IPS-20b (cell line): ENCODE measurements around the gene TGFBR3L.
"Not testable (repeated sequence)": the region's sequence is repeated elsewhere in the genome, so short reads cannot be mapped to it uniquely, and the experiment has no call there.

ENCODE experiments used
- H3K27ac ChIP-seq: one replicate; pipeline ENCODE4 v1.5.1; 2013; ENCODE audit warnings: low read length
- H3K27me3 ChIP-seq: 2 replicates; pipeline ENCODE4 v1.6.1; 2013; ENCODE audit warnings: mild to moderate bottlenecking, low read length, inconsistent platforms; ENCODE audit not compliant: insufficient read depth
- H3K36me3 ChIP-seq: 2 replicates; pipeline ENCODE4 v1.6.1; 2013; ENCODE audit warnings: low read depth, mild to moderate bottlenecking, inconsistent platforms, low read length, moderate library complexity; ENCODE audit not compliant: insufficient read depth
- H3K4me1 ChIP-seq: 2 replicates; pipeline ENCODE4 v1.6.1; 2013; ENCODE audit warnings: mild to moderate bottlenecking, control low read depth, inconsistent platforms, low read length, moderate library complexity; ENCODE audit not compliant: insufficient read depth
- H3K4me3 ChIP-seq: 2 replicates; pipeline ENCODE4 v1.5.1; 2013; ENCODE audit warnings: mild to moderate bottlenecking, low read length, inconsistent platforms
- H3K9ac ChIP-seq: 2 replicates; pipeline ENCODE4 v1.6.1; 2013; ENCODE audit warnings: low read depth, mild to moderate bottlenecking, inconsistent platforms, low read length, moderate library complexity
- H3K9me3 ChIP-seq: 2 replicates; pipeline ENCODE4 v1.6.1; 2013; ENCODE audit warnings: mild to moderate bottlenecking, low read depth, low read length, inconsistent platforms; ENCODE audit not compliant: insufficient read depth

TGFBR3L gene

DNA sequence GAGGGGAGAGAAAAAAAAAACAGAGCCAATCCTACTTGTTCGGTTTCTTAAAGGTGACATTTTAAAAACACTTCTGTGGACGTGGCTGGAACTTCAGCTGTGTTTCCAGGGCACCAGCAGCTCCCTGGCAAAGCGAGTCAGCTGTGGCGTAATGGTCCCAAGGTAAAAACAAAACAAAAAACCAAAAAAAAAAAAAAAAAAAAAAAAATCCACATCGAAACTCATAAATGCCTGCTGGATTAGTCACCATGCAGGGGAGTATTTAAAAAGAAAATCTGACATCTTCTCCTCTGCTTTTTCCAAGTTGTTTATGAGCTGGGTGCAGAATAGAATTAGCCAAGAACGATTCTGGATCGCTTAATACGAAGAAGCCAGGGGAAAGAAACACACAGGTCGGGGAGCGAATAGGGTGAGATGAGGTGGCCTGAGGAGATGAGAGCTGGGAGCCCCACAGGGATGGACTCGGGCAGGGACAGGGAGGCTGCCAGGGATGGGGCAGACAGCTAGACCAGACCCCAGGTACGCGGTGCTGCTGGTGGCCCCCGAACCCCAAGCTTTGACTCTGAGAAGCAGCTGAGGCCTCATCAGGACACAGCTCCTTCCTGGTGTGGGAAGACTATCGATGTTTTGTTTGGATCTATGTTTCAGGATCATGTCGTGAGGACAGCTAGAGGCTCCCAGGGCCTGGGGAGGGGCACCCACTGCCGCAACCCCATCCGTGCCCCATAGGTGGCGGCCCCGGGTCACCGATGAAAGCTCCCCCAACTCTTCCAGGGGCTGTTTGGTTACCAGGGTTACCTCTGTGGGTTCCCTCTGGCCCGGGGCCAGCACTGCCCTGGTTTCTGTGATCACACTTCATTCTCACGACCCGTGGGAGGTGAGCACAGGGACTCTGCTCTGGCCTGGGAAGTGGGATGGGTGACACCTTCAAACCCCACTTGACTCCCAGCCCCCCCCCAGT is 14.4 kb downstream of the TGFBR3L start:
- Histone ChIP-seq H3K4me1 (no peaks in the 10 kb centered on the region; the same call in 1 of the 2 replicates), H3K9ac (no peak overlapping the region), H3K27ac (no peak overlapping the region), H3K27me3 (no peaks in the 10 kb centered on the region), H3K36me3 (peaks cover 41% of the 10 kb centered on the region), H3K4me3 (no peak overlapping the region), H3K9me3 (no peaks in the 10 kb centered on the region)

DNA sequence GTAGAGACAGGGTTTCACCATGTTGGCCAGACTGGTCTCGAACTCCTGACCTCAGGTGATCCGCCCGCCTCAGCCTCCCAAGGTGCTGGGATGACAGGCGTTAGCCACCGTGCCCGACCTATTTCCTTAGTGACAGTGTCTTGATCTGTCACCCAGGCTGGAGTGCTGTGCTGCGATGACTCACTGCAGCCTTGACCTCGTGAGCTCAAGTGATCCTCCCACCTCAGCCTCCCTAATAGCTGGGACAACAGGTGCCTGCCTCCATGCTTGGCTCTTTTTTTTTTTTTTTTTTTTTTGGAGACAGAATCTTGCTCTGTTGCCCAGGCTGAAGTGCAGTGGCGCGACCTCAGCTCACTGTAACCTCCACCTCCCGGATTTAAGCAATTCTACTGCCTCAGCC is 15.4 kb downstream of the TGFBR3L start:
- not testable (repeated sequence) for H3K4me1 ChIP-seq, H3K9me3 ChIP-seq, H3K4me3 ChIP-seq, H3K9ac ChIP-seq, H3K27me3 ChIP-seq, H3K27ac ChIP-seq
- peaks cover 47% of the 10 kb centered on the region for H3K36me3 ChIP-seq

DNA sequence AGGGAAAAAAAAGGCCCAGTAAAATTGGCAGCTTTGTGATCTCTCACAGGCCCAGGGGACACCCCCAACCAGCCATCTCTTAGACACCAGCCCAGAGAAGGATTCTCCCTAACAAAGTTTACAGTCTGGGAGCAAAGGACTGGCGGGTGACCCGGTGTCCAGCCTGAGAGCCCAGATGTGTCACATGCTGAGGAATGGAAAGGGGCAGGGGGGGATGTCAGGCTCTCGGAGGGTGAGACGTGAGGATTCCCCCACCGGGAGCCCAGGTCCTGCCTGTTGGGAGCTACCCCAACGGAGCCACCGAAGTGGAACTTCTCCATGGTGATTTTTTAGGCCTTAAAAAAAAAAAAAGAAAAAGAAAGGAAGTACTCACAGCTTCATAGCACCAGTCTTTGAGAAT is 16.1 kb downstream of the TGFBR3L start:
- Histone ChIP-seq H3K27ac (no peak overlapping the region), H3K36me3 (peaks cover 55% of the 10 kb centered on the region)

DNA sequence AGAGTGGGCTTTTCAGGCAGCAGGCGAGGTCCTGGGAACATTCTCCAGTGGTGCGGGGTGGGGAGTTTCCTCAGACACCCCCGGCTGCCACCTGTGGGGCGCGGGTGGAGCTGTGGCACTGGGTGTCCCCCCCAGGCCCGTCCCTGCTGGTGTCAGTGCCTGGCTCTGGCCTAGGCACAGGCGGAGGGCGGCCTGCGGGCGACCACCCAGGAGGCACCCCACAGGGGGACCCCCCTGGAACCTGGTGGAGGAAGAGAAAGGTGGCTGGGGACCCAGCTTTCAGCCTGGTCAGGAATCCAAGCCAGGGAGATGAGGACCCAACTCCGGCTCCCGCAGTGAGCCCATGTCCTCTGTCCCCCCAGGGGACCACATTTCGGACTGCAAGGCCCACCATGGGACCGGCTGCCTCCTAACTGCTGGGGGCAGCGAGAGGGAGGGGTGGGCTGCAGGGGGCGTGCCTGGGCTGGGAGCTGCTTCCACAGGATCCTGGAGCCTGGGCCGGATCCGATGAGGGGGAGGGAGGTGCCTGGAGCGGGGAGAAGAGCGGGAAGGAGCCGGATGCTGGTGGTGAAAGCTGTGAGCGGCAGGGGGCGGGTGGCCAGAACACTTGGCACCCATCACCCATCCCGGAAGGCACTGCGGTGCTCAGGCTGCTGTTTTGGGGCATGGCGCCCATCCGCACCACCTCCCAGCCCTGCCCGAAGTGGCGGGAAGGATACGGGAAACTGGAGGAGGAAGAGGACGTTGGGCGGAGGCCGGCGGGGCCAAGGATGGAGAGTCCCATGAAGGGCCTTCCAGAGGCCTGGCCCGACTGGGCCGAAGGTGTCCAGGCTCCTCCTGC is 16.8 kb downstream of the TGFBR3L start:
- H3K9ac ChIP-seq = no peak overlapping the region
- H3K27ac ChIP-seq = no peak overlapping the region
- no peaks in the 10 kb centered on the region for H3K9me3 ChIP-seq
- H3K4me1 ChIP-seq = no peaks in the 10 kb centered on the region; the same call in 1 of the 2 replicates
- no peak overlapping the region for H3K4me3 ChIP-seq
- H3K36me3 ChIP-seq = peaks cover 61% of the 10 kb centered on the region
- no peaks in the 10 kb centered on the region for H3K27me3 ChIP-seq

More for the DNA sequence above, 16.1 kb downstream of the TGFBR3L start:
- H3K4me1 ChIP-seq = no peaks in the 10 kb centered on the region; the same call in 1 of the 2 replicates
- H3K4me3 ChIP-seq = no peak overlapping the region
- H3K9me3 ChIP-seq = no peaks in the 10 kb centered on the region
- no peak overlapping the region for H3K9ac ChIP-seq
- no peaks in the 10 kb centered on the region for H3K27me3 ChIP-seq

DNA sequence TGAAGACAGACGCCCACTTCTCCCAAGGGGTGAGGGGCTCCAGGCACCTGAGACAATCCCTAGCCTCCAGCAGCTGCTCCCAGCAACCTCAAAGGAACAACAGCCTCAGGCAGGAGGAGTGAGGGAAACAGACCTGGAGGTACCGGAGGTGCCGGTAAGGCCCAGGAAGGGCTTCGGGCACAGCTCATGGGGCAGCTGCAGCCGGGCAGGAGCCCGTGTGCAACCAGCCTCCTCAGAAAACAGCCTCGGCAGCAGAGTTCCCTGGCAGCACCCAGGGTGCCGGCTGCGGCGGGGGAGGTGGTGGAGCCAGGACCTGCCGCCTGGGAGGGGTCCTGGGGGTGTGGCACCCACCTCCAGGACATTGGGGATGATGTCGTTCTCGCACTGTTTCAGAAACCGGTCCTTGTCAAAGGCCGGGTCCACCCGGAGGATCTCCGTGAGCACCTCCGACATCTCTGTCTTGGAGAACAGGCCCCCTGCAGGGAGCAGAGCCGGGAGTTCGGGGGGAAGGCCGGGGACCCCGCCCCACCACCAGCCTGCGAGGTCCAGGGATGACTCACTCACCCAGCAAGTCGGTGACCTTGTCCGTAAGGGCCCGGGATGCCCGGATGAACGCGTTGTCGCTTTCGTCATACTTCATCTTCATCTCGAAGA is 17.8 kb downstream of the TGFBR3L start:
- H3K27ac ChIP-seq = no peak overlapping the region
- H3K36me3 ChIP-seq = peaks cover 71% of the 10 kb centered on the region
- H3K9me3 ChIP-seq = no peaks in the 10 kb centered on the region
- no peak overlapping the region for H3K4me3 ChIP-seq
- H3K4me1 ChIP-seq = no peaks in the 10 kb centered on the region
- H3K9ac ChIP-seq = no peak overlapping the region
- H3K27me3 ChIP-seq = no peaks in the 10 kb centered on the region

DNA sequence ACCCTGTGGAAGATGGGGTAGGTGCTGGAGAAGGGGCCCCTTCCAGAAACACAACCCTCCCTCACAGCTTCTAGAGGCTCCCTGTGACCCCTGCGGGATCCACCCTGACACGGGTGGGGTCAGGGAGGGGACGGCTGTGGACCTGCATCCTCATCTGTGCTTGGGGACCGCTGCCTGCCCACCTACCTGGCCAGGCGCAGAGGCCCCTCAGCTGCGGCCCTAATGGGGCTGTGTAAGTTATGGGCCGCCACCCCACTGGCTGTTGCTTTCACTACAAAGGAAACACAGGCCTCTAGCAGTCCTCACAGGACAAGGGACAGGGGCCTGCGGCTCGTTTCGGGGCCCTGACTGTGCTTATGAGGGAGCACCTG is 18.3 kb downstream of the TGFBR3L start:
- Histone ChIP-seq H3K36me3 (peaks cover 76% of the 10 kb centered on the region), H3K27me3 (no peaks in the 10 kb centered on the region), H3K4me1 (no peaks in the 10 kb centered on the region), H3K9me3 (no peaks in the 10 kb centered on the region), H3K9ac (no peak overlapping the region), H3K27ac (no peak overlapping the region), H3K4me3 (no peak overlapping the region)

DNA sequence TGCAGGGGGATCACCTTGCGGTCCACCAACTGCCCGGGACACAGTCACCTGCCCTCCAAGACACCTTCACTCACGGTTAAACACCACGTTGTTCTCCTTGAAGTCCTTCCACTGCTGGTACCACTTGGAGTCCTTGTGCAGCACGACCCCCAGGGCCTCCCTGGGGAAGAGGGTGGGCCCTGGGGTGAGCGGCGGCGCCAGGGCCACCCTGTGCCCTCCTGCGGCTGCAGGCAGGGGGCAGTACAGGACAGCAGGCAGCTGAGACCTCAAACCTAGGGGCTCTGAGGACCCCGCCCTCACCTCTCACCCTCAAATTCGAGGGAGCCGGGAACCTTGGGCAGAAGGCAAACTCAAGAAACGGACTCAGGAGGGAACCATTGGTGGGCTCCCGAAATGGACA is 18.8 kb downstream of the TGFBR3L start:
- Histone ChIP-seq H3K27me3 (no peaks in the 10 kb centered on the region), H3K9ac (no peak overlapping the region), H3K4me1 (no peaks in the 10 kb centered on the region), H3K36me3 (peaks cover 81% of the 10 kb centered on the region), H3K4me3 (no peak overlapping the region), H3K9me3 (no peaks in the 10 kb centered on the region), H3K27ac (no peak overlapping the region)

DNA sequence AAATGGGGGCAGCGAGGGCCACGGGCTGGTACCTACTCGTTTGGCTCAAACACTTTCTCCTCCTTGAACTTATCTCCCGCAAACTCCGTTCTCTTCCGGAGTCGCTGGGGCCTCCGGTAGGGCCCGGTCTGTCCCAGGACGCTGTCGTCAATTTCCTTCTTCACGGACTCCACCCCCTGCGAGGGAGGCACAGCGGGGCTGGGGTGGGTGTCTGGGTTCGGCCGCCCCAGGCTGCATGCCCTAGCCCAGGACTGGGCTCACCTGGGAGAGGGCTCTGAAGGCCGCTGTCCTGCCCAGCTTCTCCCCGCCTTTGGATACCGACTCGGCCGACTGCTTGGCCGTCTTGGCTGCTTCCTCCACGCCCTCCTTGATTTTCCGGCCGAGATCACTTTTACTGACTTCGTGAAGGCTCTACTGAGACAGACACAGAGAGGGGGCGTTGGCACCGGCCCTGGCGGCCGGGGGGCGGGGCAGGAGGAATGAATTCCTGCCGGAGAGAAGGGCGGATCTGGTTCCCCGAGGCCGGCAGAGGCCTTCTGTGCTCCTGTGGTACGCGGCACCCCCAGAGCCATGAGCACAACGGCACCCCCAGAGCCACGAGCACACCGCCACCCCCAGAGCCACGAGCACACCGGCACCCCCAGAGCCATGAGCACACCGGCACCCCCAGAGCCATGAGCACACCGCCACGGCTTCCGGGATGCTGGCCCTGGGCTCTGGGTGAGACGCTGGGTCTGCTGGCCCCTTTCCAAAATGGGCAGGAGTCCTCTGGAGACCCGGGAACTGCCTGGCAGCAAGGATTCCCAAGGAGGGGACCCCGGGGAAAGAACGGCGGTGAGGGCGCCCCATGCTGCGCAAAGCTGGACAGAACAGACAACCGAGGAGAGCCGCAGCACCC is 19.4 kb downstream of the TGFBR3L start:
- no peak overlapping the region for H3K27ac ChIP-seq
- peaks cover 88% of the 10 kb centered on the region for H3K36me3 ChIP-seq
- no peaks in the 10 kb centered on the region for H3K9me3 ChIP-seq

DNA sequence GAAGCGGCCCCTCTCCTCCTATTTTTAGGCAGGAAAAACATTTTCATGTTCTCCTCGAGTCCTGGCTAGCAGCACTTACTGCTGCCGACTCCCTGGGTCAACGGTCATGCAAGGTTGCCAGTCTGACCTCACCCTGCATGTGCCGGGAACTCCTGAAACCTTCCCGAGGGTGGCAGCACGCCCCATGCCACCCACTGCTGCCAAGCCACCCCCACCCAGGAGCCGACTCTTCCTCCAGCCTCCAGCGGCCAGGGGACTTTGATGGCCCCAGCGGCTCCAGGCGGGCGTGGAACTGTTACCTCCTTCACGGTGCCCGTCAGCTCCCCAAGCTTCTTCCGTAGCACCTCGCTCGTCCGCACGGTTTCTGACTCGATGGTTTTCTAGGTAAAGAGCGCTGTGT is 20.1 kb downstream of the TGFBR3L start:
- Histone ChIP-seq H3K27ac (no peak overlapping the region), H3K9ac (no peak overlapping the region), H3K27me3 (no peaks in the 10 kb centered on the region), H3K4me1 (no peaks in the 10 kb centered on the region), H3K36me3 (peaks cover 92% of the 10 kb centered on the region), H3K9me3 (no peaks in the 10 kb centered on the region), H3K4me3 (no peak overlapping the region)

More for the DNA sequence above, 19.4 kb downstream of the TGFBR3L start:
- Histone ChIP-seq H3K4me3 (no peak overlapping the region), H3K4me1 (no peaks in the 10 kb centered on the region), H3K27me3 (no peaks in the 10 kb centered on the region), H3K9ac (no peak overlapping the region)

DNA sequence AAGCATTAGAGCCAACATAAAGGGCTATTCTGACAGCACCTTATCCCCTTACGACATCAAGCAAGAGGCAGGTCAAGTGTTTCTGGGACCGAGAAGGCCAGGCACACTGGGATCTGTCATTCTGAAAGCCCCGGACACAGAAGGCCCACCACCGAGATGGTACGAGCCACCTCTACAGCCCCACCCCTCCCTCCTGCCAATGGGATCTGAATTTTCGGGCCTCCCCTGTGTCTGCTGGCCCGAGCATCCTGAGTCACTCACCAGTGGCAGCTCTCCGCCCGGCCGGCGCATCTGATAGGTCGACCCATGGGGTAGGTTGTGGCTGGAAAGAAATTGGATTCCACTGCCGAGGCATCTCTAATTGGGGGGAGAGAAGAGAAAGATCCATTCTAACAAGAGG is 26.2 kb downstream of the TGFBR3L start:
- no peak overlapping the region for H3K9ac ChIP-seq
- H3K4me1 ChIP-seq = no peaks in the 10 kb centered on the region
- no peaks in the 10 kb centered on the region for H3K27me3 ChIP-seq
- no peak overlapping the region for H3K4me3 ChIP-seq
- no peak overlapping the region for H3K27ac ChIP-seq
- H3K9me3 ChIP-seq = no peaks in the 10 kb centered on the region
- H3K36me3 ChIP-seq = peaks cover 61% of the 10 kb centered on the region
